Posterior vena cava (tissue), 2 donors: Measurements from ENCODE around the gene KRT4. TPM values are rescaled to one million over a fixed set of nuclear protein-coding genes. Genes with fewer than 3 reads are reported as not detected.
A peak's percentile ranks its signal among the peaks of the same experiment; 100 is the strongest.

Source experiments
- DNase-seq: peaks from one replicate; pipeline ENCODE4 v3.0.0-alpha.2; 2020; ENCODE audit warnings: low spot score
- intact Hi-C, 2 donors: fragments of 100-400 bp; cut with DNase I; formaldehyde crosslinking; loops; one replicate each; pipeline versions ENCODE4 v1.14.1 to v1.14.2; 2022 to 2023
- total RNA-seq, 2 donors: library from RNA; stranded (reverse); fragmentation: NEBNext Ultra II Directional; extraction: Animal tissue kit (Norgen Biotek cat#: 25700); gene quantifications; one replicate each; pipeline ENCODE4 v1.2.1, GENCODE V29; 2021
- donor health status: DM: yes; HTN: yes; CAD: no.
- donor health status: DM: yes; HTN: yes; CAD: no.

The KRT4 gene
- total RNA-seq, 2 donors from 2014 or later = not detected

DNA sequence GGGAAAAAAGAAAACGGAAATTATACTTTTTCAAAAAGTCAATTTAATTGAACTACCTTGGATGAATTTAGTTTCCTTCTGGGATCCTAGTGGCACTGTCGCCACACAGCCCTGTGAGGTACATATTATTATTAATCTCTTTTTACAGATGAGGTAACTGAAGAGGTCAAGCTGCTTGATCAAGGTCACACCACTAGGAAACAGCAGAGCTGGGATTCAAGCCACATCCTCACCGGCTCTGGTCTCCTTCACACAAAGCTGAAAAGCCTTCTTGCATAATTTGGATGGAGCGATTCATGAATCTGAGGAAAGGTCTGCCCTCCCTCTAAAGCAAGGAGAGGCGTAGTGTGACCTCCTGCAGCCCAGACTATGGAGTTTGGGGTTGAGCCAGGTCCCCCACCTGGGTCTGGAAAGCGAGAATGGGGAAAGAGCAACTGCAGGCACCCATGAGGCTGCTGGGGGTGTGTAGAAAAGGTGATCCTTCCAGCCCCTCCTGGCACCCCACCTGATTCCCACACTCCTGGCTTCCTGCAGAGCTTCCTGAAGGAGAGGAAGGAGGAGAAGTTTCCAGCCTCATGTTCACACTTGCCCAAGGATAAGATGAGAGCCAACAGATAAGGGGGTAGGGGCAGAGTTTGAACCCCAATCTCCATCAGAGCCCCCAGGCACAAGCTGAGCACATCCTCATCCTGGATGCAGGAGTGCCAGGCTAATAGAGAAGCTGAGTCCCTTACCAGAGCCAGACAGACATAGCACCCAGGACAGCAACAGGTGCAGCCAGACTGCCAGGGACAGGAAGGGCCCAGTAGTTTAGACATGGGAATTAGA is 24.1 kb upstream of the KRT4 start:
- intact Hi-C loops = no loop called here
- no peak for DNase-seq

DNA sequence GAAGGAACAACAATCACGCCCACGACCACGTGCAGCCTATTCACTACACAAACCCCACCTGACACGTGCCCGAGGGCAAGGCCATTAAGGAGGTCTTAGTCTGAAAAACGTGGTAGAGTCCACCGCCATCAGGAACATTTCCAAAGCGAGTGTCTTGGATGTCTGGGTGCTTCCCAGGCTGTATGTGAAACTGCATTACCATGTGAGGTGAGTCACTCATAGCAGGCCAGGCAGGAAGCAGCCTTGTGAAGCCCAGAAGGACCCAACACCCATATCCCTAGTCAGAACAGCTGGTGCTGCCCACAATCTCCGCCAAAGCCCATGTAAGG is 23.5 kb upstream of the KRT4 start:
- intact Hi-C loops = no loop called here

GRCh38 chr12:52836491-52837412 is 22.8 kb upstream of the KRT4 start:
- intact Hi-C loops = no loop called here
- DNase-seq = peak; percentile 56

More for the DNA sequence above, 23.5 kb upstream of the KRT4 start:
- no peak for DNase-seq

- intact Hi-C loops = no loop called here
- peak; percentile 63 for DNase-seq
These were observed 22.1 kb upstream of the KRT4 start for GRCh38 chr12:52836042-52836466.

DNA sequence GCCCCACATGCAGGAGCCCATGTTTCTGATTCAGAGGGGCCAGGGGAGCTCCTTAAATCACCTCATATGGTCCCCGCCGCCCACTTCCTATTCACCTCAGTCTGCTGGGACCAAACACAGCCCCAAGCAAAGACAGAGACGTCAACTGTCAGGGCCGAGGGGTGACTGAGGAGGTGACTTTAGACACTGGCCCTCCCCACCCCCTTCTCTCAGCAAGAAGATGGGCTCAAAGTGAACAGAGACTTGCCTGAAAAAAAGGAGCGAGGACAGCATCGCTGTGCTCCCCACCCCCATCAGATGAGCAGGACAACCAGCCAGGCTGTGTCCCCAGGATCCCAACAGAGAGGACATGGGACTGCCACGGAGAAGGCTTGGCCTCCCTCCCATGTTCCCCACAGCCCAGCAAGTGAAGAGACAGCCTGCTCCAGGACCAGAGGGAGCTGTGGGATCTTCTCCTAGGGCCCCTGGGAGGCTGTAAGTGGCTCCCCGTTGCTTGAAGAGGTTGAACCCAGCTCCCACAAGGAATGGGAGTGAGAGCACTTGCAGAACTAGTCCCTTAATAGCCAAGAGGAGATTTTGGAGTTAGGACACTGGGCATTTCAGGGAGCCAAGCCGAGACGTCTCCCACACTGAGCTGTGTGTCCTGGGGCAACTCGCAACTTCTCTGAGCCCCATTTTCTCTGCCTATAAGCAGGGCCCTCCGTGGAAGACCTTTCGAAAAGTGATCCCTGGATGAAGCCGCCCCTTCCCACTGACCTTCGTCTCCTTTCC is 21.5 kb upstream of the KRT4 start:
- peak; percentile 58 for DNase-seq
- intact Hi-C loops = no loop called here

DNA sequence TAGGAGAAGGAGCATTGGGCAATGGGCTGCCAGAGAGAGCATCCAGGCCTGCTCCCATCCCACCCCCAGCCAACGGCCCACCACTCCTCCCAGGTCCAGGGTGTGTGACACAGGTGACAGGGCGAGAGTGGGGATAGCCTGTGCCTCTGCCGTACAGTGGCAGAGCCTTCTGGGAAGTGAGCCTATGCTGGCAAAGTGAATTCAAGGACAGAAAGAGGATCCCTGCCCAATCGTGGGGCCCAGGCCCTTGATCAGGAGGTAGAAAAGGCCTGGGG is 20.7 kb upstream of the KRT4 start:
- DNase-seq = no peak
- intact Hi-C loops = no loop called here

GRCh38 chr12:52833922-52834726 is 20.2 kb upstream of the KRT4 start, which contains the start of gene KRT79:
Gene KRT79, minus strand, starts transcription at chr12:52834311. Its CDS starts 51 bp downstream, at chr12:52834260.
- DNase-seq = peak; percentile 77

GRCh38 chr12:52832985-52833905 is 19.3 kb upstream of the KRT4 start:
- intact Hi-C loops = no loop called here
- peak; percentile 23 for DNase-seq

More at GRCh38 chr12:52833922-52834726, 20.2 kb upstream of the KRT4 start, which contains the start of gene KRT79:
- intact Hi-C loops = no loop called here

DNA sequence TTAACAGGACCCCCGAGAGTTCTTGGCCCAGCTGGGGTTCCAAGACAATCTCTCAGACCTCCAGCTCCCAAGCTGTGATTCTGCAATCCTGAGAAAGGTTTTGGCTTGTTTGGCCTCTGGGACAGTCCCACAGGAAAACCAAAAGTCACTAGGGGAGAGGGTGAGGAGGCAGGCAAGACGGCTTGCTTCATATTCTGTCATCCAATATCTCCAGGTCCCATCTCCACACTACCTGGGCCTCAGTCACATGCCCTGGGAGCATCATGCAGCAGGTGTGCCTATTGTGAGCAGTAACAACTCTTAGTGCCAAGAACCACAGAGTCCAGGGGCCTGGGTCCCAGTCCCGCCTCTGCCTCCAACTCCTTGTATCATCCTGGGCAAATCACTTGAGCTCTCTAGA is 18.5 kb upstream of the KRT4 start:
- intact Hi-C loops = no loop called here
- peak; percentile 29 for DNase-seq

DNA sequence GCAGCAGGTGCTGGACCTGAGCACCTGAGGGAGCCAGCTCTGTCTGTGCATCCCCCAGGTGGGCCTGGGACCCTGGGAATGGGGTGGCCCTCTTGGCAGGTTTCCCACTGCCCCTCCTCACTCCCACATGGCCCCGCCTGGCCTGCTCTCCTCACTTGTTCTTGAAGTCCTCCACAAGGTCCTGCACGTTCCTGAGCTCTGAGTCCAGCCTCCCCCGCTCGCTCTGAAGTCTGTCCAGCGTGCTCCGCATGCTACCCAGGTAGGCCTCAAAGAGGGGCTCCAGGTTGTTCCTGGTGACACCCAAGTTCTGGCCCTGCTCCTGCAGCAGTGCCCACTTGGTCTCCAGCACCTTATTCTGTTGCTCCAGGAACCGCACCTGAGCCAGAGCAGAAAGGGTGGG is 17.3 kb upstream of the KRT4 start:
- intact Hi-C loops = no loop called here
- DNase-seq = peak; percentile 64

GRCh38 chr12:52829986-52830770 is 16.3 kb upstream of the KRT4 start:
- peak; percentile 75 for DNase-seq
- intact Hi-C loops = no loop called here

- DNase-seq = no peak
- intact Hi-C loops = no loop called here
These were observed 14.7 kb upstream of the KRT4 start for GRCh38 chr12:52828591-52829021.

GRCh38 chr12:52828156-52828555 is 14.2 kb upstream of the KRT4 start:
- intact Hi-C loops = no loop called here
- DNase-seq = no peak

- DNase-seq = peak; percentile 5
- intact Hi-C loops = no loop called here
These were observed 13.7 kb upstream of the KRT4 start for GRCh38 chr12:52827499-52828090.

GRCh38 chr12:52826611-52827498 is 12.9 kb upstream of the KRT4 start:
- DNase-seq = peak; percentile 71
- intact Hi-C loops = no loop called here

- peak; percentile 14 for DNase-seq
- intact Hi-C loops = no loop called here
These were observed 12.0 kb upstream of the KRT4 start for GRCh38 chr12:52825961-52826360.
